ENCODE measurements around the gene HS2ST1. TPM values are rescaled to one million over a fixed set of nuclear protein-coding genes. Genes with fewer than 3 reads are reported as not detected.

HS2ST1 gene
- total and polyA plus RNA-seq, 2 donors (not counting 1 experiment from before 2014, with no cell fraction given): 19.2 to 22.5 TPM

DNA sequence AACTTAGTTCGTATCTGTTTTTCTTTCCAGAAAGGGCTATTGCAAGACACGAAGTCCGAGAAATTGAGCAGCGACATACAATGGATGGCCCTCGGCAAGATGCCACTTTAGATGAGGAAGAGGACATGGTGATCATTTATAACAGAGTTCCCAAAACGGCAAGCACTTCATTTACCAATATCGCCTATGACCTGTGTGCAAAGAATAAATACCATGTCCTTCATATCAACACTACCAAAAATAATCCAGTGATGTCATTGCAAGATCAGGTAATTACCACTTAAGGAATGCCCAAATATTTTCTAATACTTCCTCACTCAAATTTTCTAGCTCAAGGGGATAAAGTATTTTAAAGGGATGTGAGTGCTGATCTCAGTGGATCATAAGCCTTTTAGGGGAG, 158.5 kb downstream of the HS2ST1 start:
- H3K27ac ChIP-seq (ENCODE audit: insufficient read depth, low read length): no peak overlapping the region
- no peaks in the 10 kb centered on the region for H3K9me3 ChIP-seq (ENCODE audit: control insufficient read depth, insufficient read depth, low read depth, low read length)
- H3K27me3 ChIP-seq (ENCODE audit: control insufficient read depth, insufficient read depth, low read length): no peaks in the 10 kb centered on the region
- TF ChIP-seq EZH2 (IDR thresholded peaks at IDR 0.05; ENCODE audit: low read length, missing control alignments): no peak
- TF ChIP-seq CTCF (conservative IDR thresholded peaks at IDR 0.05 in 1 of 2, IDR thresholded peaks at IDR 0.05 in 1 of 2; ENCODE audit: low read depth in 1 of 2, low read length in 2 of 2): no peak
- no peak overlapping the region for H2AFZ ChIP-seq (ENCODE audit: low read length)
- H3K9ac ChIP-seq (ENCODE audit: insufficient read depth, low read length): no peak overlapping the region
- no peak overlapping the region for H3K4me3 ChIP-seq (replicated peaks in 1 of 4; ENCODE audit: control extremely low read depth in 1 of 4, insufficient read depth in 1 of 4, low read depth in 3 of 4, low read length in 4 of 4)
- no peak overlapping the region for H3K4me2 ChIP-seq (ENCODE audit: extremely low read depth, insufficient read depth, low read length)
- H3K79me2 ChIP-seq (ENCODE audit: control insufficient read depth, insufficient read depth, low read length): no peaks in the 10 kb centered on the region
- DNase-seq (ENCODE audit: low read depth in 2 of 2): no peak
- H3K36me3 ChIP-seq (ENCODE audit: control insufficient read depth, insufficient read depth, low read length): no peaks in the 10 kb centered on the region
- H3K4me1 ChIP-seq (ENCODE audit: control insufficient read depth, extremely low read depth, insufficient read depth, low read length): no peaks in the 10 kb centered on the region
- H4K20me1 ChIP-seq (ENCODE audit: control insufficient read depth, extremely low read depth, insufficient read depth, low read length): no peaks in the 10 kb centered on the region

- Histone ChIP-seq H3K9ac (ENCODE audit: insufficient read depth, low read length) (no peak overlapping the region), H3K4me2 (ENCODE audit: extremely low read depth, insufficient read depth, low read length) (peak overlapping the region; percentile 27), H4K20me1 (ENCODE audit: control insufficient read depth, extremely low read depth, insufficient read depth, low read length) (no peaks in the 10 kb centered on the region), H3K27me3 (ENCODE audit: control insufficient read depth, insufficient read depth, low read length) (no peaks in the 10 kb centered on the region), H3K4me3 (replicated peaks in 1 of 4; ENCODE audit: control extremely low read depth in 1 of 4, insufficient read depth in 1 of 4, low read depth in 3 of 4, low read length in 4 of 4) (no peak overlapping the region), H3K79me2 (ENCODE audit: control insufficient read depth, insufficient read depth, low read length) (no peaks in the 10 kb centered on the region), H3K36me3 (ENCODE audit: control insufficient read depth, insufficient read depth, low read length) (no peaks in the 10 kb centered on the region), H3K27ac (ENCODE audit: insufficient read depth, low read length) (no peak overlapping the region), H2AFZ (ENCODE audit: low read length) (no peak overlapping the region), H3K9me3 (ENCODE audit: control insufficient read depth, insufficient read depth, low read depth, low read length) (no peaks in the 10 kb centered on the region), H3K4me1 (ENCODE audit: control insufficient read depth, extremely low read depth, insufficient read depth, low read length) (no peaks in the 10 kb centered on the region)
- DNase-seq (ENCODE audit: low read depth in 2 of 2): peak; percentile 18 to 36
- TF ChIP-seq CTCF (conservative IDR thresholded peaks at IDR 0.05 in 1 of 2, IDR thresholded peaks at IDR 0.05 in 1 of 2; ENCODE audit: low read depth in 1 of 2, low read length in 2 of 2) (no peak), EZH2 (IDR thresholded peaks at IDR 0.05; ENCODE audit: low read length, missing control alignments) (no peak)
Measured at GRCh38 chr1:87074001-87074795, 159.8 kb downstream of the HS2ST1 start.

DNA sequence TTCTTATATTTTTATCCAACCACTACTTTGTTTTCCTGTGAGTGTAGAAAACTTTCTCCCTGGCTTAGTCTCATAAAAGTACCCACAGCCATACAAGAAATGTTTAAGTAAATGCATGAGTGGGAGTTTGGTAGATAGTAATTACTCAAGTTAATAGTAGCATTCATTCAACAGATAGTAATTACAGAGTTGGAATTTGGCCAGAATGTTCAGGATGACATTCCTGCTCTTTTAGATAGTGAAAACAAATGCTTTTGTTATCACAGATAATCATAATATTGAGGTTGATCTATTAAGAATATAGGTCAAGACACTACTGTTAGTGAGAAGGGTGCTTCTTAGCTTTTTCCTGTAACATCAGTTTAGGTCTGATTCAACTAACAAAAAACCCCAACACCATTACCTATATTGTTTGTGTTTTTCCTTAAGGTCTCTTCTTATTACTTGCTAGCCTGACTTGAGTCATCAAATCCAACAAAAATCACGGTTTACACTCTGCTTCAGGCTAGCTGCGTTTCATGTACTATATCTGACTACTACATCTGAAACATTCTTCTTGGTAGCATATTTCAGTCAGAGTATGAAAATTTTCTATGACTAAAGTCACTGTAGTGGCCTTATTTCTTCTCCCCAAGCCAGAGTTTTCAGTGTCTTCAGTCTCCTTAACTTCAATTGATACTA, 163.7 kb downstream of the HS2ST1 start:
- Histone ChIP-seq H3K27me3 (ENCODE audit: control insufficient read depth, insufficient read depth, low read length) (no peaks in the 10 kb centered on the region), H3K9me3 (ENCODE audit: control insufficient read depth, insufficient read depth, low read depth, low read length) (no peaks in the 10 kb centered on the region), H3K36me3 (ENCODE audit: control insufficient read depth, insufficient read depth, low read length) (no peaks in the 10 kb centered on the region), H2AFZ (ENCODE audit: low read length) (no peak overlapping the region), H3K27ac (ENCODE audit: insufficient read depth, low read length) (no peak overlapping the region), H3K79me2 (ENCODE audit: control insufficient read depth, insufficient read depth, low read length) (no peaks in the 10 kb centered on the region), H4K20me1 (ENCODE audit: control insufficient read depth, extremely low read depth, insufficient read depth, low read length) (no peaks in the 10 kb centered on the region), H3K4me2 (ENCODE audit: extremely low read depth, insufficient read depth, low read length) (no peak overlapping the region), H3K4me3 (replicated peaks in 1 of 4; ENCODE audit: control extremely low read depth in 1 of 4, insufficient read depth in 1 of 4, low read depth in 3 of 4, low read length in 4 of 4) (no peak overlapping the region), H3K4me1 (ENCODE audit: control insufficient read depth, extremely low read depth, insufficient read depth, low read length) (no peaks in the 10 kb centered on the region), H3K9ac (ENCODE audit: insufficient read depth, low read length) (no peak overlapping the region)
- no peak for DNase-seq (ENCODE audit: low read depth in 2 of 2)
- TF ChIP-seq CTCF (conservative IDR thresholded peaks at IDR 0.05 in 1 of 2, IDR thresholded peaks at IDR 0.05 in 1 of 2; ENCODE audit: low read depth in 1 of 2, low read length in 2 of 2) (no peak), EZH2 (IDR thresholded peaks at IDR 0.05; ENCODE audit: low read length, missing control alignments) (no peak)
